Mesendoderm (in vitro differentiated cells): Measurements from ENCODE around the gene HNRNPH3.

Experiments used
- DNase-seq: peaks from one replicate; pipeline ENCODE4 v3.0.0; 2013
- H2AK5ac ChIP-seq: 2 replicates; pipeline ENCODE4 v1.6.1; 2013; ENCODE audit warnings: low read length, inconsistent platforms
- H2BK120ac ChIP-seq: 2 replicates; pipeline ENCODE4 v1.6.1; 2013; ENCODE audit warnings: low read depth, mild to moderate bottlenecking, low read length, moderate library complexity, mixed read lengths
- H2BK15ac ChIP-seq: replicated peaks from 2 replicates; pipeline ENCODE4 v1.6.1; 2013; ENCODE audit warnings: low read depth, mild to moderate bottlenecking, moderate library complexity
- H2BK5ac ChIP-seq: 2 replicates; pipeline ENCODE4 v1.6.1; 2013; ENCODE audit warnings: low read length, inconsistent platforms
- H3K18ac ChIP-seq: 2 replicates; pipeline ENCODE4 v1.6.1; 2013; ENCODE audit warnings: mild to moderate bottlenecking, low read length, mixed read lengths
- H3K23ac ChIP-seq: one replicate; pipeline ENCODE4 v1.6.1; 2013; ENCODE audit warnings: low read length
- H3K27ac ChIP-seq: 2 replicates; pipeline ENCODE4 v1.5.1; 2013; ENCODE audit warnings: low read depth, mild to moderate bottlenecking, inconsistent platforms, low read length, moderate library complexity
- H3K27me3 ChIP-seq: 2 replicates; pipeline ENCODE4 v1.6.1; 2013; ENCODE audit warnings: low read length, control low read depth, mild to moderate bottlenecking, inconsistent platforms; ENCODE audit not compliant: insufficient read depth, poor library complexity
- H3K36me3 ChIP-seq: 2 replicates; pipeline ENCODE4 v1.6.1; 2013; ENCODE audit warnings: low read length, inconsistent platforms; ENCODE audit not compliant: control insufficient read depth, insufficient read depth
- H3K4ac ChIP-seq: one replicate; pipeline ENCODE4 v1.6.1; 2013; ENCODE audit warnings: low read depth, mild to moderate bottlenecking, low read length, moderate library complexity
- H3K4me1 ChIP-seq: 2 replicates; pipeline ENCODE4 v1.6.1; 2013; ENCODE audit warnings: low read depth, low read length, inconsistent platforms; ENCODE audit not compliant: control insufficient read depth
- H3K4me2 ChIP-seq: 2 replicates; pipeline ENCODE4 v1.6.1; 2013; ENCODE audit warnings: low read length
- H3K4me3 ChIP-seq: 2 replicates; pipeline ENCODE4 v1.5.1; 2013; ENCODE audit warnings: mild to moderate bottlenecking, low read length
- H3K56ac ChIP-seq: one replicate; pipeline ENCODE4 v1.6.1; 2013; ENCODE audit warnings: low read length
- H3K79me1 ChIP-seq: 2 replicates; pipeline ENCODE4 v1.6.1; 2013; ENCODE audit warnings: low read length, inconsistent platforms
- H3K79me2 ChIP-seq: 2 replicates; pipeline ENCODE4 v1.6.1; 2013; ENCODE audit warnings: mild to moderate bottlenecking, low read length; ENCODE audit not compliant: control insufficient read depth, insufficient read depth
- H3K9ac ChIP-seq: 2 replicates; pipeline ENCODE4 v1.6.1; 2013; ENCODE audit warnings: low read length, inconsistent platforms
- H4K5ac ChIP-seq: one replicate; pipeline ENCODE4 v1.6.1; 2013; ENCODE audit warnings: low read length
- H4K8ac ChIP-seq: one replicate; pipeline ENCODE4 v1.6.1; 2013; ENCODE audit warnings: low read depth, mild to moderate bottlenecking, control low read depth, low read length, moderate library complexity
- WGBS: extraction: QIAGEN DNeasy Blood & Tissue Kit; methylation state at CpG from one replicate; pipeline ENCODE4 v1.1.7; 2013; ENCODE audit warnings: low lambda C conversion rate, missing lambda C conversion rate; ENCODE audit not compliant: insufficient coverage; ENCODE audit errors: extremely low coverage; 5-methylcytosine and 5-hydroxymethylcytosine counted together

Gene HNRNPH3

DNA sequence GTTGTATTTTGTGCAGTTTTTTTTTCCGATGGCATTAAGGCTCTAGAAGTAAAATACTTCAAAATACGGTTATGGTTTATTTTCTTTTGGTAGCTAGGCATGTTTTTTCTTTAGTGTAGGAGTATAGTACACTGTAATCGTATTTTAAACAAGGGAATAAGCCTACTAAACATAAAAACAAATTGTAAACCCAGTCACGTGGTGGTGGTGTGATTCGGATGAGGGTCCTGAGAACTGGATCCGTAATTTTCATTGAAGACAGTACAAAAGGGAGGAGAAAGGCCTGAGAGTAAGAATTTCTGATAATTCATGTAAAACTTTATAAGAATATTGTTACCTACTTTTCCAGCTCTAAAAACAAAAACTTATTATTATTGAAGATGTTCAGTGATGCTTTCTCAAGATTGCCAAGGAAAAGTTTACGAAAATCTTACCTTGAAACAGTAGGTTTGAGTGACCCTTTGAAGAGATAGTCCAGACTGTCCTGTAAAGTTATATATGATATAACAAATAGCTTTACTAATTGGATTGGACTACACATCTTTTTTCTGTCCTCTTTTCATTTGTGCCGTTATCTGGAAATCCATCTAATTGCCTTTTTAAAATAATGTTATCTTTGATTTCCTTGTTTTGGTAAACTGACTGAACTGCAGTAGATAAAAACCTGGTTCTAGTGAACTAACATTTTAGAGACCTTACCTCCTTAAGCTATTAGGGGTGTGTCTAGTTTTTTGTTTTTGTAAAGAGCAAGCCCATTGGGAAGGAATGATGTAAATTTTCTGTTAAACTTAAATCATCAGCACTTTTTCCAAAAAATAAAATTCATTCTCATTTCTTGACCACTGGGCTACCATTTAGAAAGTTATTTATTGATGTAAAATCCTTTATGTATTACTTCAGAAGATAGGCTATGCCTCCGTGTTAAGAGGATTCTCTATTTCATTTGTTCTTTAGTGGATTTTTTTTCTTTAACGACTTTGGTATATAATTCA is 1.9 kb downstream of the HNRNPH3 start:
- Histone ChIP-seq H2BK15ac (no peak overlapping the region), H3K36me3 (peaks cover 2% of the 10 kb centered on the region), H3K18ac (no peak overlapping the region), H3K4me1 (no peaks in the 10 kb centered on the region), H4K8ac (no peak overlapping the region), H2BK5ac (no peak overlapping the region), H3K4me2 (no peak overlapping the region), H3K4me3 (peak overlapping the region; percentile 99), H2BK120ac (no peak overlapping the region), H4K5ac (no peak overlapping the region), H3K27me3 (no peaks in the 10 kb centered on the region), H3K56ac (no peak overlapping the region), H3K79me1 (peaks cover 2% of the 10 kb centered on the region), H3K9ac (peak overlapping the region; percentile 100), H2AK5ac (no peak overlapping the region), H3K79me2 (peaks cover 62% of the 10 kb centered on the region), H3K23ac (no peak overlapping the region), H3K27ac (no peak overlapping the region), H3K4ac (no peak overlapping the region)
- WGBS, result no CpG with 5 or more reads among the region's 10 CpGs
- DNase-seq, result no peak

DNA sequence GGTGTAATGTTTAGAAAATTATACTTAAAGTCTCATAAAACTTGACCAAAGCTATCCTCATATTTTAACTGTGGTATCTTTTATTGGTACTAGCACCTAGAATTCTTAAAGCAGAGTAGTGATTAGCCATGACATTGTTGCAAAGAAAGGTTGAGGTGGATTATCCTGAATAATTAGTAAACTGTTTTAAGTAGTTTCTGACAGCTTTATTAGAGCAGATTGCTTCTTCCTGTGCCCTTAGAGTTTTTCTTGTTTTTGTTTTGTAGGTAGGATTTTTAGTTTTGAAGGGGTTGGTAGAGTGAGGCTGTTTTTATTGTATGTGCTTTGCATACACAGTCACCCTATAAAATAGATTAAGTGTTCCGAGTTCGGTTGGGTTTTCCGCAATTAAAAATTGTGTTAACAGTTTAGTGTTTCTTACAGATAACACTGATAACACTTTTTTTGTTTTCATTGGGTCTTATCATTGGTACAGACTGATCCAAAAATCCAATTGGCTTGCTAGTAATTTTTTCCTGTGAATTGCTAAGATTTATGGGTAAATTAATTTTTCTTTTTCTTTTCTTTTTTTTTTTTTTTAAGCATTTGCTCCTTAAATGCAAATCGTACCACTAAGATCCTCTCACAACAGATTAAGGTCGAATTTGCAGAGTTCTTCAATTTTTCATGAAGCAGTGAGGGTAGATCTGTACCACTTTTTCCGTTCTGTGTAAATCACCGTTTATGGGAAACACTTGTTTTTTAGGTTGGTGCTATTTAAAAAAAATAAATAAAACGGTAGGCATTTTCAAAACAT is 3.0 kb downstream of the HNRNPH3 start:
- H3K4me3 ChIP-seq, result peak overlapping the region; percentile 50
- H3K23ac ChIP-seq, result no peak overlapping the region
- no CpG with 5 or more reads among the region's 8 CpGs for WGBS
- H3K36me3 ChIP-seq, result peaks cover 2% of the 10 kb centered on the region
- no peak overlapping the region for H2BK5ac ChIP-seq
- no peak overlapping the region for H2BK15ac ChIP-seq
- peak overlapping the region; percentile 69 for H3K9ac ChIP-seq
- no peak overlapping the region for H4K5ac ChIP-seq
- H3K27me3 ChIP-seq, result no peaks in the 10 kb centered on the region
- H3K4ac ChIP-seq, result no peak overlapping the region
- peak overlapping the region; percentile 44 for H3K56ac ChIP-seq
- peaks cover 70% of the 10 kb centered on the region for H3K79me2 ChIP-seq
- no peak for DNase-seq
- H3K18ac ChIP-seq, result no peak overlapping the region
- peaks cover 2% of the 10 kb centered on the region for H3K79me1 ChIP-seq
- H3K4me1 ChIP-seq, result no peaks in the 10 kb centered on the region
- H2BK120ac ChIP-seq, result no peak overlapping the region
- no peak overlapping the region for H4K8ac ChIP-seq
- H3K4me2 ChIP-seq, result peak overlapping the region; percentile 67
- H3K27ac ChIP-seq, result no peak overlapping the region
- H2AK5ac ChIP-seq, result no peak overlapping the region

DNA sequence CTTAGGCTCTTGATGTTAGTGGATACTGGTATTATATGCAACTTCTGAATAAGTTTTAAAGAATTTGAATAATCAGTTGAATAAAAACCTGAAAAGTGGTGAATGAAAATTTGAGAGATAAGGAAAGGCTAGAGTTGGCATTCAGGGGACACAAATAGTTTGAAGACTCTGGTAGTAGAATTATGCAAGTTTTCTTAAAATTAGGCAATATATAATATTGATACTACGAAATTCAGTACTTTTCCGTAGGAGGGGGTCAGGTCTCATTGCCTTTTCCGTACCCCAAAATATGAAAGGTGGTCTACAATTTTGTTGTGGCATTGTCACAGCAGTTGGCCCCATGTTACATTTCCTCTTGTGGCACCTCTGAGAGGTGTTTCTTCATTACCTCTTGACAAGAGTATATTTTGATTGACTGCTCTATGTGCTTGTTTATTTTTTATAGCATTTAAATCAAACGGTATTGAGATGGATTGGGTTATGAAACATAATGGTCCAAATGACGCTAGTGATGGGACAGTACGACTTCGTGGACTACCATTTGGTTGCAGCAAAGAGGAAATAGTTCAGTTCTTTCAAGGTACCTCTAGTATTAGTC is 5.0 kb downstream of the HNRNPH3 start:
- no CpG with 5 or more reads among the region's 7 CpGs for WGBS
- no peak overlapping the region for H3K56ac ChIP-seq

DNA sequence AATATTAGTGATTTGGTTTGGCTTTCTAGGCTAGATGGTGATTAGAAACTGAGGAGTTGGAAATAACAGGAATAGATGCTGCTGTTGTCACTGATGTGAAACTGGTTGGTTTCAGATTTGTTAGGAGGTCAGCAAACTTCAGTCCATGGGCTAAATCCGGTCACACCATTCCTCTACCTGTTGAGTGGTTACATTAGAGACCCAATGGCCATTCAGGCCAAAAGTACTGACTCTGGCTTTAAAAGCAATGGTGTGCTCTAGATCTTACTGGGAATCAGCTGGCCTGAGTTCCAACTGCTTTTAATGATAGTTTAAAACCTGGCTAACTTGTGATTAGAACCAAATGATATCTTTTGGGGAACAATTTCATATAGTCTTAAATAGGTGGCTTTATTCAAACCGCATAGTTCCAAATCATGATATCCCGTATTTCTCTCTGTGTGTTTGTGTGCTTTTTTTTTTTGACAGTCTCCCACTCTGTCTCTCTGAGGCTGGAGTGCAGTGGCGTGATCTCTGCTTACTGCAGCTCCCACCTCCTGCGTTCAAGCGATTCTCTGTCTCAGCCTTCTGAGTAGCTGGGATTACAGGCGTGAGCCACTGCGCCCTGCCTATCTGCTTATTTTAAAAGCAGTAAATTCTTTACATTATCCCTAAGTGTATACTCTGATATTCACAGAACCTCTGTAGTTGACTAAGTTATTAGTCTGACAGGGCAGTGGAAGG is 8.7 kb downstream of the HNRNPH3 start:
- Histone ChIP-seq H2BK5ac (no peak overlapping the region), H3K27ac (no peak overlapping the region), H3K9ac (no peak overlapping the region), H2AK5ac (no peak overlapping the region), H3K79me1 (peaks cover 2% of the 10 kb centered on the region), H4K8ac (no peak overlapping the region), H3K4me3 (no peak overlapping the region), H2BK15ac (no peak overlapping the region), H3K4me1 (no peaks in the 10 kb centered on the region), H4K5ac (no peak overlapping the region), H3K56ac (no peak overlapping the region), H3K79me2 (peaks cover 43% of the 10 kb centered on the region), H3K23ac (no peak overlapping the region), H3K4ac (no peak overlapping the region), H3K36me3 (peaks cover 6% of the 10 kb centered on the region), H3K4me2 (no peak overlapping the region), H2BK120ac (no peak overlapping the region), H3K18ac (no peak overlapping the region), H3K27me3 (no peaks in the 10 kb centered on the region)
- DNase-seq, result no peak
- no CpG with 5 or more reads among the region's 8 CpGs for WGBS

More for the DNA sequence above, 5.0 kb downstream of the HNRNPH3 start:
- Histone ChIP-seq H3K18ac (no peak overlapping the region), H3K27me3 (no peaks in the 10 kb centered on the region), H3K79me2 (peaks cover 79% of the 10 kb centered on the region), H3K23ac (no peak overlapping the region), H2AK5ac (no peak overlapping the region), H3K4me2 (no peak overlapping the region), H3K4ac (no peak overlapping the region), H2BK15ac (no peak overlapping the region), H2BK120ac (no peak overlapping the region), H3K4me3 (no peak overlapping the region), H3K36me3 (peaks cover 6% of the 10 kb centered on the region), H4K5ac (no peak overlapping the region), H2BK5ac (no peak overlapping the region), H3K4me1 (no peaks in the 10 kb centered on the region), H3K9ac (no peak overlapping the region), H4K8ac (no peak overlapping the region), H3K27ac (no peak overlapping the region), H3K79me1 (peaks cover 2% of the 10 kb centered on the region)
- no peak for DNase-seq

DNA sequence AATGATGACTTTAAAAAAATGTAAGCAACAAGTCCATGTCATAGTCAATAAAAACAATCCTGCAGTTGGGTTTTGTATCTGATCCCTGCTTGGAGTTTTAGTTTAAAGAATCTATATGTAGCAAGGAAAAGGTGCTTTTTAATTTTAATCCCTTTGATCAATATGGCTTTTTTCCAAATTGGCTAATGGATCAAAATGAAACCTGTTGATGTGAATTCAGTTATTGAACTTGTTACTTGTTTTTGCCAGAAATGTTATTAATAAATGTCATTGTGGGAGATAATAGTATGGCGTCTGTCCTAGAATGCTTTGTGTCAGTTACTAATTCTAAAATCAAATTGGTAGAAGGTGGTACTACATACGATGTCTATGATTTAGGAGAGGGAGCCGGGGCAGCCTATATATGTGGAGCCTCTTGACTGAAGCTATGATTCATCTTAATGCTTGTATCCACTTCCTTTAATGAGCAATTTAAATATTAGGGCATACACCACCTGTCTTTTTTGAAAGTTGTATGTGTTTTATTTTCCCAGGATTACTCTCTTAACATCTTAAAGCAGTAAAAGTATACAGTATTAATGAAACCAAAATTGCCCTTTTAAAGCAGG is 11.1 kb downstream of the HNRNPH3 start:
- peaks cover 6% of the 10 kb centered on the region for H3K36me3 ChIP-seq
- H3K27ac ChIP-seq, result no peak overlapping the region
- H2BK5ac ChIP-seq, result no peak overlapping the region
- H3K4me2 ChIP-seq, result no peak overlapping the region
- no peak overlapping the region for H3K9ac ChIP-seq
- no peak overlapping the region for H3K4ac ChIP-seq
- H3K79me1 ChIP-seq, result peaks cover 2% of the 10 kb centered on the region
- H3K79me2 ChIP-seq, result peaks cover 22% of the 10 kb centered on the region
- H3K27me3 ChIP-seq, result no peaks in the 10 kb centered on the region
- no peak overlapping the region for H3K23ac ChIP-seq
- WGBS, result no CpG with 5 or more reads among the region's 3 CpGs
- H2BK15ac ChIP-seq, result no peak overlapping the region
- no peak overlapping the region for H3K18ac ChIP-seq
- H3K56ac ChIP-seq, result no peak overlapping the region
- no peak for DNase-seq
- H3K4me3 ChIP-seq, result no peak overlapping the region
- H4K8ac ChIP-seq, result no peak overlapping the region
- no peak overlapping the region for H4K5ac ChIP-seq
- H2AK5ac ChIP-seq, result no peak overlapping the region
- H3K4me1 ChIP-seq, result no peaks in the 10 kb centered on the region
- H2BK120ac ChIP-seq, result no peak overlapping the region
